Measurements from ENCODE around the gene MGAT5. TPM values are rescaled to one million over a fixed set of nuclear protein-coding genes. Genes with fewer than 3 reads are reported as not detected.

The MGAT5 gene
- total RNA-seq, 2 experiments from 2014 or later, result 60.8 to 68.0 TPM

- Histone ChIP-seq H4K20me1 (ENCODE audit: insufficient read depth, low read length) (no peaks in the 10 kb centered on the region), H3K79me2 (ENCODE audit: insufficient read depth, low read depth, low read length) (peaks cover 66% of the 10 kb centered on the region; the same call in 1 of the 2 replicates), H3K36me3 (ENCODE audit: insufficient read depth, low read length) (peaks cover 55% of the 10 kb centered on the region), H3K9me2 (ENCODE audit: insufficient read depth, low read length) (no peaks in the 10 kb centered on the region), H3K4me3 (ENCODE audit: low read depth, low read length, poor library complexity, severe bottlenecking) (peak overlapping the region; percentile 60), H3K4me1 (ENCODE audit: insufficient read depth, low read length, poor library complexity, severe bottlenecking) (peaks cover 95% of the 10 kb centered on the region), H3K9me3 (ENCODE audit: low read length) (no peaks in the 10 kb centered on the region), H3K4me2 (ENCODE audit: low read length) (peak overlapping the region; percentile 78), H3K27ac (ENCODE audit: low read depth, low read length, poor library complexity, severe bottlenecking) (peak overlapping the region; percentile 94), H2AFZ (ENCODE audit: low read length) (no peak overlapping the region)
- no TSS peak for BruUV-seq (replicated peaks)
- ChIA-PET POLR2A (interaction anchor here (1.1 to 12.1 kb wide), 6 partner anchors 9 to 137 kb away, joined by 3 to 115 read pairs (median 13); partner anchors contain the start of gene MGAT5), CTCF (ENCODE audit: unreplicated experiment) (interaction anchor here (1.0 to 2.6 kb wide), 2 partner anchors 27 to 137 kb away, joined by 3 to 9 read pairs; no protein-coding TSS in a partner anchor)
- TF ChIP-seq, protein P1, sequence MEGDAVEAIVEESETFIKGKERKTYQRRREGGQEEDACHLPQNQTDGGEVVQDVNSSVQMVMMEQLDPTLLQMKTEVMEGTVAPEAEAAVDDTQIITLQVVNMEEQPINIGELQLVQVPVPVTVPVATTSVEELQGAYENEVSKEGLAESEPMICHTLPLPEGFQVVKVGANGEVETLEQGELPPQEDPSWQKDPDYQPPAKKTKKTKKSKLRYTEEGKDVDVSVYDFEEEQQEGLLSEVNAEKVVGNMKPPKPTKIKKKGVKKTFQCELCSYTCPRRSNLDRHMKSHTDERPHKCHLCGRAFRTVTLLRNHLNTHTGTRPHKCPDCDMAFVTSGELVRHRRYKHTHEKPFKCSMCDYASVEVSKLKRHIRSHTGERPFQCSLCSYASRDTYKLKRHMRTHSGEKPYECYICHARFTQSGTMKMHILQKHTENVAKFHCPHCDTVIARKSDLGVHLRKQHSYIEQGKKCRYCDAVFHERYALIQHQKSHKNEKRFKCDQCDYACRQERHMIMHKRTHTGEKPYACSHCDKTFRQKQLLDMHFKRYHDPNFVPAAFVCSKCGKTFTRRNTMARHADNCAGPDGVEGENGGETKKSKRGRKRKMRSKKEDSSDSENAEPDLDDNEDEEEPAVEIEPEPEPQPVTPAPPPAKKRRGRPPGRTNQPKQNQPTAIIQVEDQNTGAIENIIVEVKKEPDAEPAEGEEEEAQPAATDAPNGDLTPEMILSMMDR (conservative IDR thresholded peaks at IDR 0.05; ENCODE audit: low read length), result no peak
- no peak for DNase-seq (ENCODE audit: low spot score)
- intact Hi-C loops (cut with micrococcal nuclease; ENCODE audit: unreplicated experiment), result no loop called here
Measured at GRCh38 chr2:134274121-134274520, 20.2 kb downstream of the MGAT5 start.

- no peaks in the 10 kb centered on the region for H3K9me3 ChIP-seq (ENCODE audit: low read length)
- BruUV-seq (replicated peaks), result no TSS peak
- H4K20me1 ChIP-seq (ENCODE audit: insufficient read depth, low read length), result no peaks in the 10 kb centered on the region
- intact Hi-C loops (cut with micrococcal nuclease; ENCODE audit: unreplicated experiment), result loop anchor here (1.0 kb wide), 2 partner anchors 15 to 136 kb away; no protein-coding TSS in a partner anchor
- peaks cover 95% of the 10 kb centered on the region for H3K4me1 ChIP-seq (ENCODE audit: insufficient read depth, low read length, poor library complexity, severe bottlenecking)
- ChIA-PET CTCF (ENCODE audit: unreplicated experiment) (interaction anchor here (0.6 to 2.6 kb wide), 3 partner anchors 12 to 136 kb away, joined by 3 to 9 read pairs (median 5); no protein-coding TSS in a partner anchor), POLR2A (interaction anchor here (0.6 to 12.1 kb wide), 9 partner anchors 10 to 136 kb away, joined by 3 to 115 read pairs (median 6); partner anchors contain the start of gene MGAT5)
- peaks cover 69% of the 10 kb centered on the region; the same call in 1 of the 2 replicates for H3K79me2 ChIP-seq (ENCODE audit: insufficient read depth, low read depth, low read length)
- DNase-seq (ENCODE audit: low spot score), result peak; percentile 96
- no peaks in the 10 kb centered on the region for H3K9me2 ChIP-seq (ENCODE audit: insufficient read depth, low read length)
- H3K4me3 ChIP-seq (ENCODE audit: low read depth, low read length, poor library complexity, severe bottlenecking), result peak overlapping the region; percentile 60
- peaks cover 46% of the 10 kb centered on the region for H3K36me3 ChIP-seq (ENCODE audit: insufficient read depth, low read length)
- peak overlapping the region; percentile 94 for H3K27ac ChIP-seq (ENCODE audit: low read depth, low read length, poor library complexity, severe bottlenecking)
- H2AFZ ChIP-seq (ENCODE audit: low read length), result no peak overlapping the region
- TF ChIP-seq, protein P1 (conservative IDR thresholded peaks at IDR 0.05; ENCODE audit: low read length), result no peak
- TF ChIP-seq EZH2phosphoT487 (IDR thresholded peaks at IDR 0.05; ENCODE audit: borderline replicate concordance, low read depth, low read length), result no peak
- H3K4me2 ChIP-seq (ENCODE audit: low read length), result peak overlapping the region; percentile 78
Measured at GRCh38 chr2:134275058-134275862, 21.4 kb downstream of the MGAT5 start.
